Neural progenitor cell (in vitro differentiated cells): Measurements from ENCODE around the gene GALNTL6.

Experiments used
- CTCF ChIP-seq: fragments of 200-600 bp; sonication (generic); IDR thresholded peaks from 2 replicates; pipeline ENCODE4 v1.5.1; 2017; ENCODE audit warnings: antibody characterized with exemption, mild to moderate bottlenecking
- EZH2 ChIP-seq: fragments of 200-600 bp; sonication (generic); IDR thresholded peaks from 2 replicates; pipeline ENCODE4 v1.6.1; 2017; ENCODE audit warnings: antibody characterized with exemption, mild to moderate bottlenecking, moderate library complexity
- EZH2phosphoT487 ChIP-seq: fragments of 200-600 bp; sonication (generic); IDR thresholded peaks from 2 replicates; pipeline ENCODE4 v1.6.1; 2017; ENCODE audit warnings: antibody characterized with exemption

GRCh38 chr4:172997217-172997609, 1184.0 kb downstream of the GALNTL6 start:
- no peak for TF ChIP-seq CTCF
- no peak for TF ChIP-seq EZH2
- no peak for TF ChIP-seq EZH2phosphoT487
